H1 (cell line): ENCODE data around the gene ATXN1L. TPM values are rescaled to one million over a fixed set of nuclear protein-coding genes. Genes with fewer than 3 reads are reported as not detected.

Experiments
- KDM1A ChIP-seq: fragments of 200-600, 300-600 bp; sonication (generic); IDR thresholded peaks from 2 replicates; pipeline ENCODE4 v1.7.1; 2016; ENCODE audit warnings: mild to moderate bottlenecking, low read length, borderline replicate concordance
- polyA plus RNA-seq, 7 experiments: library from polyadenylated mRNA; depleted of rRNA in 3 of 7; stranded (reverse) in 5 of 7; unstranded in 2 of 7; fragments of >200 nt in 5 of 7; fragments of 200-250 nt in 2 of 7; gene quantifications; 1 replicate in 5 of 7; 2 replicates in 1 of 7; 4 replicates in 1 of 7; pipeline versions ENCODE4 v1.2.1 to v1.2.3, GENCODE V29; 2011 to 2013; ENCODE audit warnings: missing spikeins in 2 of 7, mixed read lengths in 2 of 7
- total RNA-seq: library from RNA; stranded (reverse); fragmentation: NEBNext Ultra II Directional; extraction: Animal tissue kit (Norgen Biotek cat#: 25700); gene quantifications from 2 replicates; pipeline ENCODE4 v1.2.1, GENCODE V29; 2021
- TF ChIP-seq, protein P1 (sequence below): fragments of 300-600 bp; sonication (generic); IDR thresholded peaks from 2 replicates; pipeline ENCODE4 v1.7.1; 2012; ENCODE audit warnings: low read length, moderate library complexity, mild to moderate bottlenecking, inconsistent platforms; ENCODE audit not compliant: insufficient replicate concordance

The ATXN1L gene
- total and polyA plus RNA-seq, 2 of the 8 experiments (the other 6 are each of a cell fraction or from before 2014, with no cell fraction given): 12.1 to 23.8 TPM

DNA sequence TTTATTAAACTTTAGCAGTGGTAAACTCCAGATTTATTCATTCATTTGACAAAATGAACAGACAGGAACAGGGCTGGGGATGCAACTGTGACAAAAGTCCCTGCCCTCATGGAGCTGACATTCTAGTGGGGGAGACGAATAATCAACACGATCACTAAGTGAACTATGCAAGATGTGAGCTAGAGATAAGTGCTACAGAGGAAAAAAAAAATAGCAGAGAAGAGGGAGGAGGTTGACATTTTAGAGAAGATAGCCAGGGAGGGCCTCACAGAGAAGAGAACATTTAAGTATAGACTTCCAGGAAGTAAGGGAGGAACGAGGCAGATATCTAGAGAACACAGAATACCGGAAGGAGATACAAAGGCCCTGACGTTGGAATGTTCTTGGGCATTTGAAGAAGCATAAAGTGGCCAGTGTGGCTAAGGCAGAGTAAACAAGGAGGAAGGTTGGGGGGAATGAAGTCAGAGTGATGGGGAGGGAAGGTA is 19.2 kb upstream of the ATXN1L start (continued):
- TF ChIP-seq, protein P1, sequence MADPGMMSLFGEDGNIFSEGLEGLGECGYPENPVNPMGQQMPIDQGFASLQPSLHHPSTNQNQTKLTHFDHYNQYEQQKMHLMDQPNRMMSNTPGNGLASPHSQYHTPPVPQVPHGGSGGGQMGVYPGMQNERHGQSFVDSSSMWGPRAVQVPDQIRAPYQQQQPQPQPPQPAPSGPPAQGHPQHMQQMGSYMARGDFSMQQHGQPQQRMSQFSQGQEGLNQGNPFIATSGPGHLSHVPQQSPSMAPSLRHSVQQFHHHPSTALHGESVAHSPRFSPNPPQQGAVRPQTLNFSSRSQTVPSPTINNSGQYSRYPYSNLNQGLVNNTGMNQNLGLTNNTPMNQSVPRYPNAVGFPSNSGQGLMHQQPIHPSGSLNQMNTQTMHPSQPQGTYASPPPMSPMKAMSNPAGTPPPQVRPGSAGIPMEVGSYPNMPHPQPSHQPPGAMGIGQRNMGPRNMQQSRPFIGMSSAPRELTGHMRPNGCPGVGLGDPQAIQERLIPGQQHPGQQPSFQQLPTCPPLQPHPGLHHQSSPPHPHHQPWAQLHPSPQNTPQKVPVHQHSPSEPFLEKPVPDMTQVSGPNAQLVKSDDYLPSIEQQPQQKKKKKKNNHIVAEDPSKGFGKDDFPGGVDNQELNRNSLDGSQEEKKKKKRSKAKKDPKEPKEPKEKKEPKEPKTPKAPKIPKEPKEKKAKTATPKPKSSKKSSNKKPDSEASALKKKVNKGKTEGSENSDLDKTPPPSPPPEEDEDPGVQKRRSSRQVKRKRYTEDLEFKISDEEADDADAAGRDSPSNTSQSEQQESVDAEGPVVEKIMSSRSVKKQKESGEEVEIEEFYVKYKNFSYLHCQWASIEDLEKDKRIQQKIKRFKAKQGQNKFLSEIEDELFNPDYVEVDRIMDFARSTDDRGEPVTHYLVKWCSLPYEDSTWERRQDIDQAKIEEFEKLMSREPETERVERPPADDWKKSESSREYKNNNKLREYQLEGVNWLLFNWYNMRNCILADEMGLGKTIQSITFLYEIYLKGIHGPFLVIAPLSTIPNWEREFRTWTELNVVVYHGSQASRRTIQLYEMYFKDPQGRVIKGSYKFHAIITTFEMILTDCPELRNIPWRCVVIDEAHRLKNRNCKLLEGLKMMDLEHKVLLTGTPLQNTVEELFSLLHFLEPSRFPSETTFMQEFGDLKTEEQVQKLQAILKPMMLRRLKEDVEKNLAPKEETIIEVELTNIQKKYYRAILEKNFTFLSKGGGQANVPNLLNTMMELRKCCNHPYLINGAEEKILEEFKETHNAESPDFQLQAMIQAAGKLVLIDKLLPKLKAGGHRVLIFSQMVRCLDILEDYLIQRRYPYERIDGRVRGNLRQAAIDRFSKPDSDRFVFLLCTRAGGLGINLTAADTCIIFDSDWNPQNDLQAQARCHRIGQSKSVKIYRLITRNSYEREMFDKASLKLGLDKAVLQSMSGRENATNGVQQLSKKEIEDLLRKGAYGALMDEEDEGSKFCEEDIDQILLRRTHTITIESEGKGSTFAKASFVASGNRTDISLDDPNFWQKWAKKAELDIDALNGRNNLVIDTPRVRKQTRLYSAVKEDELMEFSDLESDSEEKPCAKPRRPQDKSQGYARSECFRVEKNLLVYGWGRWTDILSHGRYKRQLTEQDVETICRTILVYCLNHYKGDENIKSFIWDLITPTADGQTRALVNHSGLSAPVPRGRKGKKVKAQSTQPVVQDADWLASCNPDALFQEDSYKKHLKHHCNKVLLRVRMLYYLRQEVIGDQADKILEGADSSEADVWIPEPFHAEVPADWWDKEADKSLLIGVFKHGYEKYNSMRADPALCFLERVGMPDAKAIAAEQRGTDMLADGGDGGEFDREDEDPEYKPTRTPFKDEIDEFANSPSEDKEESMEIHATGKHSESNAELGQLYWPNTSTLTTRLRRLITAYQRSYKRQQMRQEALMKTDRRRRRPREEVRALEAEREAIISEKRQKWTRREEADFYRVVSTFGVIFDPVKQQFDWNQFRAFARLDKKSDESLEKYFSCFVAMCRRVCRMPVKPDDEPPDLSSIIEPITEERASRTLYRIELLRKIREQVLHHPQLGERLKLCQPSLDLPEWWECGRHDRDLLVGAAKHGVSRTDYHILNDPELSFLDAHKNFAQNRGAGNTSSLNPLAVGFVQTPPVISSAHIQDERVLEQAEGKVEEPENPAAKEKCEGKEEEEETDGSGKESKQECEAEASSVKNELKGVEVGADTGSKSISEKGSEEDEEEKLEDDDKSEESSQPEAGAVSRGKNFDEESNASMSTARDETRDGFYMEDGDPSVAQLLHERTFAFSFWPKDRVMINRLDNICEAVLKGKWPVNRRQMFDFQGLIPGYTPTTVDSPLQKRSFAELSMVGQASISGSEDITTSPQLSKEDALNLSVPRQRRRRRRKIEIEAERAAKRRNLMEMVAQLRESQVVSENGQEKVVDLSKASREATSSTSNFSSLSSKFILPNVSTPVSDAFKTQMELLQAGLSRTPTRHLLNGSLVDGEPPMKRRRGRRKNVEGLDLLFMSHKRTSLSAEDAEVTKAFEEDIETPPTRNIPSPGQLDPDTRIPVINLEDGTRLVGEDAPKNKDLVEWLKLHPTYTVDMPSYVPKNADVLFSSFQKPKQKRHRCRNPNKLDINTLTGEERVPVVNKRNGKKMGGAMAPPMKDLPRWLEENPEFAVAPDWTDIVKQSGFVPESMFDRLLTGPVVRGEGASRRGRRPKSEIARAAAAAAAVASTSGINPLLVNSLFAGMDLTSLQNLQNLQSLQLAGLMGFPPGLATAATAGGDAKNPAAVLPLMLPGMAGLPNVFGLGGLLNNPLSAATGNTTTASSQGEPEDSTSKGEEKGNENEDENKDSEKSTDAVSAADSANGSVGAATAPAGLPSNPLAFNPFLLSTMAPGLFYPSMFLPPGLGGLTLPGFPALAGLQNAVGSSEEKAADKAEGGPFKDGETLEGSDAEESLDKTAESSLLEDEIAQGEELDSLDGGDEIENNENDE: no peak
- no peak for TF ChIP-seq KDM1A
